BLaER1 treated with 17β-estradiol and CSF1 and Interleukin-3, amounts not matched to agents 10 nM and 100 nM (cell line): ENCODE results near the gene MYO1B.

ENCODE experiments used
- H3K27ac ChIP-seq, 11 experiments: shearing (Covaris generic); formaldehyde crosslinking; 2 replicates each; pipeline ENCODE4 v1.8.1; 2022
- H3K27me3 ChIP-seq, 11 experiments: shearing (Covaris generic); formaldehyde crosslinking; 2 replicates each; pipeline ENCODE4 v1.8.1; 2022
- H3K36me3 ChIP-seq, 11 experiments: shearing (Covaris generic); formaldehyde crosslinking; 2 replicates each; pipeline ENCODE4 v1.8.1; 2022
- H3K4me1 ChIP-seq, 10 experiments: shearing (Covaris generic); formaldehyde crosslinking; 2 replicates each; pipeline ENCODE4 v1.8.1; 2022
- H3K4me2 ChIP-seq, 11 experiments: shearing (Covaris generic); formaldehyde crosslinking; 2 replicates each; pipeline ENCODE4 v1.8.1; 2022
- H3K4me3 ChIP-seq, 10 experiments: shearing (Covaris generic); formaldehyde crosslinking; 2 replicates each; pipeline ENCODE4 v1.8.1; 2022
- H3K9ac ChIP-seq, 11 experiments: shearing (Covaris generic); formaldehyde crosslinking; 2 replicates each; pipeline ENCODE4 v1.8.1; 2022
- H3K9me3 ChIP-seq, 11 experiments: shearing (Covaris generic); formaldehyde crosslinking; replicated peaks in 1 of 11; 2 replicates each; pipeline ENCODE4 v1.8.1; 2022
- H4K20me1 ChIP-seq, 11 experiments: shearing (Covaris generic); formaldehyde crosslinking; 2 replicates each; pipeline ENCODE4 v1.8.1; 2022
- Cebpa-rat ChIP-seq, 11 experiments: shearing (Covaris generic); IDR thresholded peaks; 2 replicates each; pipeline ENCODE4 v1.8.1; 2022

MYO1B gene

DNA sequence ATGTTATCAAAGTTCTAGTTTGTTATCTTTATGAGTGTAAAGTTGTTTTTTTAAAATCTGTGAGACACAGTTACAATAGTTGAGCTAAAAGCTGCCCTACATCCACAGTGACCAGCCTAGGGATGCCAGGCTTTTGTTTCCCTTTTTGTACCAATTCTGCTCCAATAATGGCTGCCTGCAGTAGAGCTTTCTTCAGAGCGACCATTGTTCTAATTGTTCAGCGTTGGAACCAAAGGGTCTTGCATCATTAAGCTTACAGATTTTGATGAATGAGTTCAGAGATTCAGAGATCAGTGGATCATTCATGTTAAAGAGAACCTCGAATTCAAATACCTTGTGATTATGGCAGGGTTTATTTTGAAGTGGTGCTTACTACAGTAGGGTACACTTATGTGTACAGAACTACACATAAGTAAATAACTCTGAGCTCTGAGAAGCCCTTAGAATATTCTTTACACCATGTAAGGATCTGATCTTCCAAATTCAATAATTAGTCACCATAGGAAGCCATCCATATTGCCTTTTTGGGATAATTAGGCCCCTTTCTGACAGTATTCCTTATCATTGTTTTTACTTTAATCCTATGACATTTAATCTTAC, 157.9 kb downstream of the MYO1B start:
- no peaks in the 10 kb centered on the region for H4K20me1 ChIP-seq
- no peaks in the 10 kb centered on the region for H3K27me3 ChIP-seq
- TF ChIP-seq Cebpa-rat (IDR thresholded peaks at IDR 0.05) = no peak
- peak overlapping the region in 1 of 11 experiments; percentile 16; a peak in 2 of 22 replicates for H3K4me2 ChIP-seq
- H3K4me1 ChIP-seq = peaks cover 25 to 37% (median 32%) of the 10 kb centered on the region in 10 experiments
- H3K4me3 ChIP-seq = no peak overlapping the region
- peaks cover 0 to 79% (median 39%) of the 10 kb centered on the region in 11 experiments; a peak in 19 of 22 replicates for H3K36me3 ChIP-seq
- H3K9me3 ChIP-seq = no peaks in the 10 kb centered on the region
- no peak overlapping the region for H3K27ac ChIP-seq
- no peak overlapping the region for H3K9ac ChIP-seq

DNA sequence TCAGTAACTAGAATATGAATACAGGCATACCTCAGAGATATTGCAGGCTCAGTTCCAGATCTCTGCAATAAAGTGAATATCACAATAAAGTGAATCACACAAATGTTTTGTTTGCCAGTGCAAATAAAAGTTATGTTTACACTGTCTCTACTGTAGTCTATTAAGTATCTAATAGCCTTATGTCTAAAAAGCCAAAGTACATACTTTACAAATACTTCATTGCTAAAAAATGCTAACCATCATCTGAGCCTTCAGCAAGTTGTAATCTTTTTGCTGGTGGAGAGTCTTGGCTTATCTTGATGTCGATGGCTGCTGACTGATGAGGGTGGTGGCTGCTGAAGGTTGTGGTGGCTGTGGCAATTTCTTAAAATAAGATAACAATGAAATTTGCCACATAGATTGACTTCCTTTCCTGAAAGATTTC, 159.4 kb downstream of the MYO1B start:
- peak overlapping the region in 2 of 11 experiments; percentile 8 to 22; a peak in 1 of 22 replicates for H3K27ac ChIP-seq

DNA sequence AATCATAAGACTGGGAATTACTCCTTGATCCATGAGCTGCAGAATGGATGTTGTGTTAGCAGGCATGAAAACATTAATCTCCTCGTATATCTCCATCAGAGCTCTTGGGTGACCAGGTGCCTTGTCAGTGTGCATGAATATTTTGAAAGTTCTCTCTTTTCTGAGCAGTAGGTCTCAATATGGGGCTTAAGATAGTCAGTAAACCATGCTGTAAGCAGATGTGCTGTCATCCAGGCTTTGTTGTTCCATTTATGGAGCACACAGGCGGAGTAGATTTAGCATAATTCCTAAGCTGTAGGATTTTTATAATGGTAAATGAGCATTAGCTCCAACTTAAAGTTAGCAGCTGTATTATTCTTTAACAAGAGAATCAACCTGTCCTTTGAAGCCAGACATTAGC, 160.3 kb downstream of the MYO1B start:
- no peaks in the 10 kb centered on the region for H4K20me1 ChIP-seq
- H3K27me3 ChIP-seq = no peaks in the 10 kb centered on the region
- no peak overlapping the region for H3K9ac ChIP-seq
- peaks cover 0 to 88% (median 49%) of the 10 kb centered on the region in 11 experiments; a peak in 19 of 22 replicates for H3K36me3 ChIP-seq
- no peaks in the 10 kb centered on the region for H3K9me3 ChIP-seq
- H3K4me1 ChIP-seq = peaks cover 25 to 37% (median 32%) of the 10 kb centered on the region in 10 experiments
- no peak overlapping the region for H3K4me3 ChIP-seq
- TF ChIP-seq Cebpa-rat (IDR thresholded peaks at IDR 0.05) = no peak
- H3K27ac ChIP-seq = peak overlapping the region in 3 of 11 experiments; percentile 4 to 35 (median 30); a peak in 2 of 22 replicates
- peak overlapping the region; percentile 24 to 70 (median 47); a peak in 20 of 22 replicates for H3K4me2 ChIP-seq

More for the DNA sequence above, 159.4 kb downstream of the MYO1B start:
- Histone ChIP-seq H3K9ac (no peak overlapping the region), H3K9me3 (no peaks in the 10 kb centered on the region), H3K27me3 (no peaks in the 10 kb centered on the region), H3K4me1 (peaks cover 25 to 37% (median 32%) of the 10 kb centered on the region in 10 experiments), H4K20me1 (no peaks in the 10 kb centered on the region), H3K4me2 (peak overlapping the region; percentile 24 to 70 (median 47); a peak in 20 of 22 replicates), H3K36me3 (peaks cover 0 to 88% (median 49%) of the 10 kb centered on the region in 11 experiments; a peak in 19 of 22 replicates), H3K4me3 (no peak overlapping the region)
- TF ChIP-seq Cebpa-rat (IDR thresholded peaks at IDR 0.05) = no peak

DNA sequence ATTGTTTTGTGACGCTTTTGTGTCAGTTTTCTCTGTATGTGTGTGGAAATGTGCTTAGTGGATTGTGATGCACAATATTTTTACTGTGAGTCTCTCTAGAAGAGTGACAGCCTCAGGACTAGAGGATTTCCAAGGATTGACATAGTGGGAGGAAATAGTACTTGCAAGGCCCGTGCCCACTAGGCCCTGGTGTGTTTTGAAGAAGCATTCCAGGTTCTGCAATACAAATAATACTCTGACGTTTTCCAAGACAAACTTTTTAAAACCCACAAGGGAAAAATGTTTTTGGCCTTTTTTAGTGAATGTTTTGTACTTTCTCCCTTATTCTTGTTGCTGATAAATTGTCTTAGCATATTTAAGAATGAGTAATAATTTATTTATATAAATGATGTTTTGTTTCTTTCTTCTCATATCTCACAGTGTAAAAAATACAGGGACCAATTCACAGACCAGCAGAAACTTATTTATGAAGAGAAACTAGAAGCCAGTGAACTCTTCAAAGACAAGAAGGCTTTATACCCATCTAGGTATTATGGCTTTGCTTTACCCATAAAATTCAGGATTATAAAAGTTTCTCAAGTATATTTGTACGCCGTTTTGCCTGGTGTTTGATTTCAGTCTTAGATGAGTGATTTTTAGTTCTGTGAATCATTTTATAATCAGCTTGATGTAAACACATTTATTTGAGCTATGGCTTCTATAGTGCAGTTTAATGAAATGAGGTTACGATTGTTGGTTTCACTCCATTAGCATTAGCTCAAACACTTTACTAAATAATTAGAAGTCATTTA, 165.6 kb downstream of the MYO1B start:
- Histone ChIP-seq H3K36me3 (peaks cover 0 to 94% (median 80%) of the 10 kb centered on the region in 11 experiments; a peak in 18 of 22 replicates), H3K27me3 (no peaks in the 10 kb centered on the region), H3K4me3 (no peak overlapping the region), H4K20me1 (no peaks in the 10 kb centered on the region), H3K9me3 (no peaks in the 10 kb centered on the region), H3K9ac (no peak overlapping the region), H3K4me2 (no peak overlapping the region), H3K4me1 (peaks cover 3 to 8% (median 6%) of the 10 kb centered on the region in 10 experiments; a peak in 18 of 20 replicates), H3K27ac (no peak overlapping the region)
- no peak for TF ChIP-seq Cebpa-rat (IDR thresholded peaks at IDR 0.05)

DNA sequence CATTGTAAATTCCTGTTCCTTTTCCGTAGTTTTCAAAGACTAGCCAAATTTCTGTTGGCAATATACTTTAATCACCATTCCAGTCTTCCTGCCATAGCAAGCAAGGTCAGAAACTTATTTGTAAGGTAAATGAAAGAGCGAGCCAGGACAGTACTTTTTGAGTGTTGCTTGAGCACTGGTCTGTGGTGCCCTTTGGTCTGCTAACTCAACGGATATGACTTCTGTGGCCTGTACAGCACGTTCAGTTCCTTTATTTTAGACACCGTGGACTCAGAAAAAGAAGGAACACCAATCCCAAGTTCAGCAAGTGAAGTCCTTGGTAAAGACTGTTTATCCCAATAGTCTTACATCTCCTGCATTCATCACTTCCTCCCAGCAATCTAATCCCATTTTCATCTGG, 166.3 kb downstream of the MYO1B start:
- no peaks in the 10 kb centered on the region for H3K9me3 ChIP-seq
- H3K9ac ChIP-seq = no peak overlapping the region
- peaks cover 0 to 2% (median 0%) of the 10 kb centered on the region in 10 experiments; a peak in 7 of 20 replicates for H3K4me1 ChIP-seq
- no peaks in the 10 kb centered on the region for H4K20me1 ChIP-seq
- TF ChIP-seq Cebpa-rat (IDR thresholded peaks at IDR 0.05) = no peak
- no peak overlapping the region for H3K4me2 ChIP-seq
- H3K4me3 ChIP-seq = no peak overlapping the region
- peaks cover 0 to 96% (median 86%) of the 10 kb centered on the region in 11 experiments; a peak in 18 of 22 replicates for H3K36me3 ChIP-seq
- no peak overlapping the region for H3K27ac ChIP-seq
- no peaks in the 10 kb centered on the region for H3K27me3 ChIP-seq

DNA sequence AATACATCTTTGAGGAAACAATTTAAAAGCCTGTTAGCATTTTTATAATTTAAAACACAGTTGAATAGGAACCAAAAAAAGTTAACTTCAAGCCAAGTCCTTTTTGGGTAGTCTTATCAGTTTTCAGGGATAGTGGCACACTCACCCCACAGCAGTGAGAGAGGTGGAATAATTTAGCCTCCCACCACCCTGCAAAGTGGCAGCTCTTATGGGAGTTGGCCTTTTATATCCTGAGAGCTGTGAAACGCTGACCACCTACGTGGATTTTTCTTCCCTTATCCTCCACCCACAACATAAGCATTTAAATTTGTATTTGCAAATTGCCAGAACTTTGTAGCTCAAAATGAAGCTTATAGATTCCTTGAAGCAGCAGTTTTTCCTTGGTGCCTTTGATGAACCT, 167.1 kb downstream of the MYO1B start:
- H3K27me3 ChIP-seq = no peaks in the 10 kb centered on the region
- H3K4me2 ChIP-seq = no peak overlapping the region
- H3K27ac ChIP-seq = no peak overlapping the region
- H3K36me3 ChIP-seq = peaks cover 0 to 99% (median 94%) of the 10 kb centered on the region in 11 experiments; a peak in 18 of 22 replicates
- no peaks in the 10 kb centered on the region for H4K20me1 ChIP-seq
- H3K9ac ChIP-seq = no peak overlapping the region
- no peaks in the 10 kb centered on the region for H3K4me1 ChIP-seq
- H3K9me3 ChIP-seq = no peaks in the 10 kb centered on the region
- TF ChIP-seq Cebpa-rat (IDR thresholded peaks at IDR 0.05) = no peak
- H3K4me3 ChIP-seq = no peak overlapping the region

DNA sequence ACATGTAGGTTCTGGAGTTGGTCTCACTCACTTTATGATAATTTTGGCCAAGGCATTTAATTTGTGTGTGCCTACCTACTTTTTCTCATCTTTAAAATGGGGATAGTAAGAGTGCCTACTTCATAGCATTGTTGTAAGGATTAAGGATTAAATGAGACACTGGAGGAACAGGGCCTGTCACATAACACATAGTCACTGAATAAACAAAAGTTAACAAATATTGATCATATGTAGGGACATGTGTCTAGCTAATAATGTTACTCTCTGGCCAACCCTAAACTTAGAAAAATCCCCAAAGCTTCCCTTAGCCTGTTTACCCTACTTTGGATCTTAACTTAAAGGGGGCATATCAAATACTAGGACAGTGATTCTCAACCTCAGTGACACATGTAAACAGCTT, 169.9 kb downstream of the MYO1B start:
- Histone ChIP-seq H3K27ac (no peak overlapping the region), H3K4me3 (no peak overlapping the region), H3K4me1 (no peaks in the 10 kb centered on the region), H3K4me2 (no peak overlapping the region), H3K36me3 (peaks cover 0 to 97% (median 88%) of the 10 kb centered on the region in 11 experiments; a peak in 18 of 22 replicates), H3K9ac (no peak overlapping the region), H4K20me1 (no peaks in the 10 kb centered on the region), H3K9me3 (no peaks in the 10 kb centered on the region), H3K27me3 (no peaks in the 10 kb centered on the region)
- no peak for TF ChIP-seq Cebpa-rat (IDR thresholded peaks at IDR 0.05)

DNA sequence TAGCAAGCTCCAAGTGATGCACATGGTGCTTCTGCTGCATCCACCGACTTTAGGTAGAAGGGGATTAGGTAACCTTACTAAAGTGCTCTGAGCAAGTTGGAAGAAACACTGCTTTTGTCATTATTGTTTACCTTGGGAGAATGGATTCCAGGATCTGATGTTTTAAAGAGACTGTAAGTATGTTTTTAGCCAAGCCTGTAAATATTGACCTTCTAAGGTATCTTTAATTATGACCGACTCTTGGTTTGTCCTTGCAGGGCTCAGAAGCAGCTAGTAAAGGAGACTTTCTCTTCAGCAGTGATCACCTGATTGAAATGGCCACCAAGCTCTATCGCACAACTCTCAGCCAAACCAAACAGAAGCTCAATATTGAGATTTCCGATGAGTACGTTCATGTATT, 170.7 kb downstream of the MYO1B start:
- Histone ChIP-seq H3K4me2 (no peak overlapping the region), H3K9me3 (no peaks in the 10 kb centered on the region), H3K4me1 (no peaks in the 10 kb centered on the region), H3K27me3 (no peaks in the 10 kb centered on the region), H3K36me3 (peaks cover 0 to 95% (median 80%) of the 10 kb centered on the region in 11 experiments; a peak in 17 of 22 replicates), H3K4me3 (no peak overlapping the region), H3K9ac (no peak overlapping the region), H4K20me1 (no peaks in the 10 kb centered on the region), H3K27ac (no peak overlapping the region)
- TF ChIP-seq Cebpa-rat (IDR thresholded peaks at IDR 0.05) = no peak

DNA sequence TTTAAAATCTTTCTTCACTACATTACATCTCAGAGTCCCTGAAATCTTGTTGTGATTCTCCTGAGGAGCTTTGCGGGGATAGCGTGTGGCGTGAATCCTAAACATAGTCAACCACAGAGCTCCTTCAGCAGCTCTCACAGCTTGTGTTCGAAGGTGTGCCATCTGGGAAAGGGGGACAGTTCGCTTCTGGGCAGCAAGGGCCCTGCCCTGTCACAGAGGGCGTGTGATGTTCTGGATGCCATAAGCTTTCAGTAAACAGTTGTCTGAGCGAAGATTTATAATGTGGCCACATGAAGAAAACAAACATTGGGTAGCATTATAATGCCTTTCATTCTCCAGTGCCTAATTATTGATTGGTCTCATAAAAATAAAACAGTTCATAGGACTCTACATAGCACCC, 172.5 kb downstream of the MYO1B start:
- Histone ChIP-seq H4K20me1 (no peaks in the 10 kb centered on the region), H3K4me1 (no peaks in the 10 kb centered on the region), H3K9me3 (no peaks in the 10 kb centered on the region), H3K27ac (no peak overlapping the region), H3K36me3 (peaks cover 0 to 86% (median 67%) of the 10 kb centered on the region in 11 experiments; a peak in 17 of 22 replicates), H3K4me3 (no peak overlapping the region), H3K27me3 (no peaks in the 10 kb centered on the region), H3K4me2 (no peak overlapping the region), H3K9ac (no peak overlapping the region)
- TF ChIP-seq Cebpa-rat (IDR thresholded peaks at IDR 0.05) = no peak
